Activated CD8-positive, alpha-beta memory T cell treated with anti-CD3 and anti-CD28 coated beads for 1 hour (primary cell): ENCODE data around the gene EPB41L4B.

ENCODE experiments used
- DNase-seq, 2 donors: peaks; one replicate each; pipeline ENCODE4 v3.0.0-alpha.2; 2020; ENCODE audit warnings: low read depth in 1 of 2; ENCODE audit errors: extremely low read depth in 1 of 2

EPB41L4B gene

GRCh38 chr9:109270971-109271925 lies 49.6 kb downstream of the EPB41L4B start:
- no peak for DNase-seq

- DNase-seq, result no peak
Measured at GRCh38 chr9:109270441-109270840, 50.4 kb downstream of the EPB41L4B start.

- no peak for DNase-seq
Measured at GRCh38 chr9:109269839-109270238, 51.0 kb downstream of the EPB41L4B start.

- DNase-seq, result no peak
Measured at GRCh38 chr9:109269081-109269480, 51.8 kb downstream of the EPB41L4B start.

GRCh38 chr9:109267555-109267954 lies 53.3 kb downstream of the EPB41L4B start:
- no peak for DNase-seq

- DNase-seq, result no peak
Measured at GRCh38 chr9:109264877-109265587, 55.8 kb downstream of the EPB41L4B start.

GRCh38 chr9:109263358-109263757 lies 57.5 kb downstream of the EPB41L4B start:
- no peak for DNase-seq

- DNase-seq, result no peak
Measured at GRCh38 chr9:109258481-109259302, 62.2 kb downstream of the EPB41L4B start.

GRCh38 chr9:109256336-109256735 lies 64.5 kb downstream of the EPB41L4B start:
- DNase-seq, result no peak

GRCh38 chr9:109255394-109255793 lies 65.5 kb downstream of the EPB41L4B start:
- DNase-seq, result no peak

- DNase-seq, result no peak
Measured at GRCh38 chr9:109254317-109254716, 66.5 kb downstream of the EPB41L4B start.

GRCh38 chr9:109253637-109254284 lies 67.1 kb downstream of the EPB41L4B start:
- no peak for DNase-seq

GRCh38 chr9:109253241-109253636 lies 67.6 kb downstream of the EPB41L4B start:
- no peak for DNase-seq

- DNase-seq, result no peak
Measured at GRCh38 chr9:109252291-109252690, 68.6 kb downstream of the EPB41L4B start.

GRCh38 chr9:109251776-109252106 lies 69.1 kb downstream of the EPB41L4B start:
- DNase-seq, result no peak

GRCh38 chr9:109251080-109251775 lies 69.6 kb downstream of the EPB41L4B start:
- no peak for DNase-seq

- DNase-seq, result no peak
Measured at GRCh38 chr9:109250771-109251079, 70.1 kb downstream of the EPB41L4B start.

GRCh38 chr9:109250311-109250741 lies 70.5 kb downstream of the EPB41L4B start:
- DNase-seq, result no peak

GRCh38 chr9:109249615-109250014 lies 71.2 kb downstream of the EPB41L4B start:
- no peak for DNase-seq

GRCh38 chr9:109248133-109248581 lies 72.7 kb downstream of the EPB41L4B start:
- DNase-seq, result no peak
